Heart left ventricle (tissue), 16 donors: ENCODE data around the gene TSPAN14. TPM values are rescaled to one million over a fixed set of nuclear protein-coding genes. Genes with fewer than 3 reads are reported as not detected.

Source experiments
- ATAC-seq, 4 donors: fragments of 200-7000 bp; cut with Tn5 transposase; one replicate each; pipeline ENCODE4 v1.9.1; 2020 to 2022; ENCODE audit warnings: moderate library complexity in 4 of 4, mild to moderate bottlenecking in 3 of 4, moderate number of reproducible peaks in 1 of 4
- DNase-seq, 5 donors: peaks; one replicate each; pipeline ENCODE4 v3.0.0-alpha.2; 2020
- H3K27ac ChIP-seq, 12 donors: fragments of 200-600 bp; sonication (generic) in 4 of 12; one replicate each; pipeline versions ENCODE4 v1.5.0 to v1.8.0; 2016 to 2022; ENCODE audit warnings: mild to moderate bottlenecking in 2 of 12
- H3K27me3 ChIP-seq, 9 donors: fragments of 200-600 bp; sonication (generic) in 2 of 9; one replicate each; pipeline versions ENCODE4 v1.5.1 to v1.8.0; 2016 to 2022; ENCODE audit warnings: mild to moderate bottlenecking in 3 of 9
- H3K36me3 ChIP-seq, 9 donors: fragments of 200-600 bp; sonication (generic) in 2 of 9; one replicate each; pipeline versions ENCODE4 v1.5.0 to v1.8.0; 2018 to 2022; ENCODE audit warnings: mild to moderate bottlenecking in 2 of 9
- H3K4me1 ChIP-seq, 12 donors: fragments of 200-600 bp; sonication (generic) in 4 of 12; one replicate each; pipeline versions ENCODE4 v1.5.0 to v1.8.0; 2016 to 2022; ENCODE audit warnings: mild to moderate bottlenecking in 3 of 12
- H3K4me3 ChIP-seq, 12 donors: fragments of 200-600 bp; sonication (generic) in 4 of 12; one replicate each; pipeline versions ENCODE4 v1.5.0 to v1.8.0; 2017 to 2022; ENCODE audit warnings: mild to moderate bottlenecking in 9 of 12, moderate library complexity in 4 of 12
- H3K9me3 ChIP-seq, 12 donors: fragments of 200-600 bp; sonication (generic) in 4 of 12; one replicate each; pipeline versions ENCODE4 v1.5.0 to v1.8.0; 2016 to 2022; ENCODE audit warnings: mild to moderate bottlenecking in 1 of 12
- CTCF ChIP-seq, 12 donors: fragments of 200-600 bp; sonication (generic) in 4 of 12; IDR thresholded peaks; one replicate each; pipeline versions ENCODE4 v1.5.0 to v1.8.0; 2018 to 2022; ENCODE audit warnings: antibody characterized with exemption in 12 of 12, mild to moderate bottlenecking in 5 of 12
- POLR2A ChIP-seq, 2 donors: fragments of 450-650 bp; IDR thresholded peaks; one replicate each; pipeline ENCODE4 v1.6.1; 2017; ENCODE audit warnings: antibody characterized with exemption in 2 of 2, mild to moderate bottlenecking in 2 of 2, moderate library complexity in 2 of 2
- WGBS, 4 donors: extraction: QIAGEN DNeasy Blood & Tissue Kit in 2 of 4; methylation state at CpG; one replicate each; pipeline versions ENCODE4 v1.1.5 to v1.1.7; 2013 to 2018; 5-methylcytosine and 5-hydroxymethylcytosine counted together
- intact Hi-C, 10 donors: fragments of 100-400 bp; cut with DNase I; formaldehyde crosslinking; loops; one replicate each; pipeline versions ENCODE4 v1.11.1 to v1.14.2; 2022
- polyA plus RNA-seq, 2 donors: library from polyadenylated mRNA; stranded (reverse); fragments of 200-250 nt; gene quantifications; one replicate each; pipeline ENCODE4 v1.2.3, GENCODE V29; 2013
- total RNA-seq, 9 donors: library from RNA; depleted of rRNA in 2 of 9; stranded (reverse); fragments of >200 nt in 2 of 9; fragmentation: NEBNext Ultra II Directional in 3 of 9; extraction: Animal tissue kit (Norgen Biotek cat#: 25700) in 3 of 9; gene quantifications; one replicate each; pipeline versions ENCODE4 v1.1.0 to v1.2.4, GENCODE V29; 2016 to 2023
- donor health status: ischemic (EF 13 %, LVEDD 7.1; RV severe dilation, severe dysfunction).
- donor health status: healthy with polysubstance abuse.
- donor health status: DM: no; HTN: yes; CAD: no.
- donor health status: DM: no; HTN: no; CAD: no.
- donor health status: ischemic (EF 25% LVEDD 6.9; RV normal size, moderate dysfunction).
- donor health status: ischemic (EF 25% LVEDD 5.7; RV mildly dilated, moderate dysfunction).
- donor health status: healthy.
- donor health status: DM: yes; HTN: yes; CAD: no.
- donor health status: ischemic (EF 35%, LVEDD 5.7; RV mildly dilated, moderate dysfunction).
- donor health status: nonischemic (EF 11% LVEDD 7.7; RV severe dilation, severe dysfunction).
- donor health status: DM: yes; HTN: yes; CAD: no.
- donor health status: PGD.
- donor health status: ischemic (EF 29% LVEDD 5.4; RV normal size, mild dysfunction).
- donor health status: nonischemic (EF 23%, LVEDD 6.1; RV moderate dilation, normal function).

The TSPAN14 gene
- total and polyA plus RNA-seq, 11 donors: 17.4 to 71.5 (median 39.6) TPM

GRCh38 chr10:80580638-80581468, 126.7 kb downstream of the TSPAN14 start:
- intact Hi-C loops: loop anchor here in 5 of 10 donors (5.0 to 10.0 kb wide), 3 partner anchors 44 to 139 kb away; partner anchors contain the start of gene SH2D4B (in 2 of the 5)
- H3K36me3 ChIP-seq: no peaks in the 10 kb centered on the region
- no peak overlapping the region for H3K27ac ChIP-seq
- TF ChIP-seq POLR2A (IDR thresholded peaks at IDR 0.05) (no peak), CTCF (IDR thresholded peaks at IDR 0.05) (no peak)
- WGBS, 4 donors: 85 to 92% (median 91%) methylated on average over 7 of the region's 7 CpGs
- no peaks in the 10 kb centered on the region for H3K27me3 ChIP-seq
- ATAC-seq (no peak), DNase-seq (no peak)
- H3K9me3 ChIP-seq: peaks cover 0 to 9% (median 0%) of the 10 kb centered on the region in 12 donors
- H3K4me1 ChIP-seq: peaks cover 0 to 15% (median 0%) of the 10 kb centered on the region in 12 donors
- no peak overlapping the region for H3K4me3 ChIP-seq

GRCh38 chr10:80581469-80581835, 127.3 kb downstream of the TSPAN14 start:
- peaks cover 0 to 15% (median 0%) of the 10 kb centered on the region in 12 donors for H3K4me1 ChIP-seq
- DNase-seq (no peak), ATAC-seq (no peak)
- H3K36me3 ChIP-seq: no peaks in the 10 kb centered on the region
- no peak overlapping the region for H3K27ac ChIP-seq
- no peak overlapping the region for H3K4me3 ChIP-seq
- no peaks in the 10 kb centered on the region for H3K27me3 ChIP-seq
- H3K9me3 ChIP-seq: peaks cover 0 to 8% (median 0%) of the 10 kb centered on the region in 12 donors
- WGBS, 4 donors: 70 to 91% (median 83%) methylated on average over 5 of the region's 5 CpGs
- intact Hi-C loops: loop anchor here in 5 of 10 donors (5.0 to 10.0 kb wide), 3 partner anchors 44 to 139 kb away; partner anchors contain the start of gene SH2D4B (in 2 of the 5)
- TF ChIP-seq POLR2A (IDR thresholded peaks at IDR 0.05) (no peak), CTCF (IDR thresholded peaks at IDR 0.05) (no peak)

GRCh38 chr10:80582286-80582960, 128.3 kb downstream of the TSPAN14 start:
- Histone ChIP-seq H3K4me1 (peaks cover 0 to 15% (median 0%) of the 10 kb centered on the region in 12 donors), H3K27ac (no peak overlapping the region), H3K36me3 (no peaks in the 10 kb centered on the region), H3K4me3 (no peak overlapping the region), H3K27me3 (no peaks in the 10 kb centered on the region), H3K9me3 (no peaks in the 10 kb centered on the region)
- no peak for DNase-seq
- intact Hi-C loops: loop anchor here in 5 of 10 donors (5.0 to 10.0 kb wide), 3 partner anchors 45 to 140 kb away; partner anchors contain the start of gene SH2D4B (in 2 of the 5)
- WGBS, 4 donors: 70 to 75% (median 70%) methylated on average over 3 of the region's 3 CpGs
- peak in 1 of 4 donors; percentile 24 for ATAC-seq
- no peak for TF ChIP-seq POLR2A (IDR thresholded peaks at IDR 0.05)
- no peak for TF ChIP-seq CTCF (IDR thresholded peaks at IDR 0.05)

Other genes starting within 250 kb of the TSPAN14 start
- gene ANXA11, start 248.8 kb upstream of the TSPAN14 start, total RNA-seq: 100 to 1,000 TPM; 281 to 440 (median 368) TPM
- 100 to 1,000 TPM; 152 to 487 TPM for gene ANXA11, start 248.8 kb upstream of the TSPAN14 start, polyA plus RNA-seq
- 1 to 10 TPM in 1 of 9 donors, under 1 TPM in 3, not detected in 5; 0.07 to 1.1 (median 0.46) TPM for gene MAT1A, start 164.7 kb upstream of the TSPAN14 start, total RNA-seq
- gene MAT1A, start 164.7 kb upstream of the TSPAN14 start, polyA plus RNA-seq: not detected
- not detected for gene DYDC1, start 97.6 kb upstream of the TSPAN14 start, total RNA-seq
- not detected for gene DYDC1, start 97.6 kb upstream of the TSPAN14 start, polyA plus RNA-seq
- not detected for gene DYDC2, start 97.5 kb upstream of the TSPAN14 start, total RNA-seq
- gene DYDC2, start 97.5 kb upstream of the TSPAN14 start, polyA plus RNA-seq: not detected
- 100 to 1,000 TPM in 1 of 9 donors, 10 to 100 TPM in 8; 63.9 to 123 (median 78.6) TPM for gene PRXL2A, start 45.8 kb upstream of the TSPAN14 start, total RNA-seq
- gene PRXL2A, start 45.8 kb upstream of the TSPAN14 start, polyA plus RNA-seq: 10 to 100 TPM; 69.9 to 74.4 TPM
- gene SH2D4B, start 83.6 kb downstream of the TSPAN14 start, total RNA-seq: under 1 TPM in 1 of 9 donors, not detected in 8; 0.19 TPM
- not detected for gene SH2D4B, start 83.6 kb downstream of the TSPAN14 start, polyA plus RNA-seq